Erythroblast (primary cell): ENCODE measurements around the gene NCOA4.

ENCODE experiments used
- DNase-seq, 2 experiments: peaks; one replicate each; lab custom pipeline; 2025; lab: John Stamatoyannopoulos, UW
- GATA1 ChIP-seq: IDR thresholded peaks from 2 replicates; pipeline ENCODE4 v1.6.1; 2011; ENCODE audit warnings: low read depth, mild to moderate bottlenecking, control low read depth, low read length, moderate library complexity
- POLR2A ChIP-seq: IDR thresholded peaks from 2 replicates; pipeline ENCODE4 v1.6.1; 2011; ENCODE audit warnings: mild to moderate bottlenecking, low read length

The NCOA4 gene

DNA sequence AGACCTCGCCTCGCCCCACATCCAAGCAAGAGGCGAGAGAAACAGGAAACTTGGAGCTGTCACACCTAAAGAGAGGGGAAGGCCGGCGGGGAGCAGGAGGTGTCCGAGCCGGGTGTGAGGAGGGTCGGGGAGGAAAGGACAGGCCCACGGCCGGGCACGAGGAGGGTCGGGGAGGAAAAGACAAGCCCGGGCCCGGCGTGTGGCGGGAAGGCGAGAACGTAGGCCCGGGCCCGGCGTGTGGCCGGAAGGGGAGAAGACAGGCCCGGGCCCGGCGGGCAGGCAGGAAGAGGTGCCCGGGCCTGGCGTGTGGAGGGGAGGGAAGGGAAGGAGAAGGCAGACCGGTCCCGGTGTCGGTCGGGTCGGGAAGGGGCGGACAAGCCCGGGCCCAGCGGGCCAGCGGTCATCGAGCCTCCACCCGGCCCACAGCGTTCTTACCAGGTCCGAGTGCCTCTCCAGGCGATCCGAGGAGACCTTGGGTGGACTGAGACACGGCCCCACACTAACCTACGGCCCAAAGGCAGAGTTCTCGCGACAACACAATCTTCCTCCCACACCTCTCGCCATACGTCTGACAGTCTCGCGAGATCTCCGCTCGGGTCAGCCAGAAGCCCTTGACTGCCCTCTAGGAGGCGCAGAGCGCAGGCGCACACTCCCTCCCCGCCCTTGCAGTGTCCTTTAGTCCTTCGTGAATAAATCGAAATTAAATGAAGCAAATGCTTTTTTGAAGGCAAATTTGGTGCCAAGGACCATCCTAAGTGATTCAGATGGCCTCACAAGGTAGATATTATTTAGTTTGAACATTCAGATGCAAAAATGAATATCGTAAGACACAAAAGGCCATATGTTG lies at the start of gene NCOA4:
Gene NCOA4, minus strand, starts transcription at position 533 of the 847 bp plus-strand sequence. CDS start 13,943 bp downstream, outside the sequence.
- no peak for TF ChIP-seq GATA1
- peak; percentile 98 for TF ChIP-seq POLR2A
- peak; percentile 99 for DNase-seq

DNA sequence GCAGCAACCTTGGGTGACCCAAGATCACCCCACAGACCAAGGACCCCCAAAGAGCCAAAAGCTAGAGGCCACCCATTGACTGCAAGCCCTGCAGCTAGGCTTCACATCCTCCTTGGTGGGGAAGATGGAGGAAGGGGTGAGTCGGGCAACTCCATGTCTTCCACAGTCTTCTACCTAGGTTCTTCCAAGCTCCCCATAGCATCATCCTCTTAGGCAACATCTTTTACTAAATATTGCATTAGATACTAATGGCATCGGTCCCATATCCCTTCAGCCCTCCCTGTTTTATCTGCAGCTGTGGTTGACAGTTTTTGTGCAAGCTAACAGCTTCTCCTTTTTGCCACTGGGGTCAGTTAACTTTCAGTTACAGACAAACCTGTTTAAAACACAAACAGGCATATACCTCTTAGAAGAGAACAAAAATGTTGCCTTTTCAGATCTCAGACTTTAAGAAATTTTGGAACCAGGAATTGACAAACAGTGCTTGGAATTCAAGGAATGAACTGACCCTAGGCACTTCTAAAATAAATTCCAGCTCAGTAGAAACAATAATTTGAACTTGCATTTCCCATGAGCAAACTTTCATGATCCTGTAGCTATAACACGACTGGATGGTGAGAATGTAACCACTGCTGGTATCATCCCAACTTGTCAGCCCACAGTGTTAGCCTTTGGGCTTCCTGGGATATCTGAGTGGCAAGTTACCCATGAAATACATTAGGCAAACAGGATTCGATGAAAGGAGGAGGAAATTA lies 49.6 kb upstream of the NCOA4 start:
- DNase-seq = peak; percentile 11 to 37
- TF ChIP-seq GATA1 = no peak
- TF ChIP-seq POLR2A = no peak

DNA sequence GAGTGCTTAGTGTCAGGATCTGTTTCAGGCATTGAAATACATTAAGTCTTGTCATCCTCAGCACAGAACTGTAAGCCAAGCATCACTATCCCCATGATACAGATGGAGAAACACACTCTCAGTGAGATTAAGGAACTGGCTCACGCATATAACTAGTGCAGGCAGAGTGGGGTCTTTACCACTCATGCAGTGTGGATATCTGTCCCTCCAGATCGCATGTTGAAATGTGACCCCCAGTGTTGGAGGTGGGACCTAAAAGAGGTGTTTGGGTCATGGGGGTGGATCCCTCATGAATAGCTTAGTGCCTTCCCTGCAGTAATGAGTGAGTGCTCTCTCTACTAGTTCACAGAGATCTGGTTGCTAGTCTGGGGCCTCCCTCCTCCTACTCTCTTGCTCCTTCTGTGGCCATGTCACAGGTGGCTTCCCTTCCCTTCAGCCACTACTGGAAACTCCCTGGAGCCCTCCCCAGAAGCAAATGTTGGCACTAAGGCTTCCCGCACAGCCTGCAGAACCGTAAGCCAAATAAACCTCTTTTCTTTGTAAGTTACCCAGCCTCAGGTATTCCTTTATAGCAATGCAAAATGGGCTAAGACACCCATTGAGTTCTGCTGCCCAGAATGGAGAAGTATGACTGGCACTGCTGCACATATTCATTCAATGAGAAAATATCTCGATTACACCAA lies 47.4 kb upstream of the NCOA4 start:
- no peak for TF ChIP-seq GATA1
- no peak for TF ChIP-seq POLR2A
- DNase-seq = peak; percentile 10 to 52

DNA sequence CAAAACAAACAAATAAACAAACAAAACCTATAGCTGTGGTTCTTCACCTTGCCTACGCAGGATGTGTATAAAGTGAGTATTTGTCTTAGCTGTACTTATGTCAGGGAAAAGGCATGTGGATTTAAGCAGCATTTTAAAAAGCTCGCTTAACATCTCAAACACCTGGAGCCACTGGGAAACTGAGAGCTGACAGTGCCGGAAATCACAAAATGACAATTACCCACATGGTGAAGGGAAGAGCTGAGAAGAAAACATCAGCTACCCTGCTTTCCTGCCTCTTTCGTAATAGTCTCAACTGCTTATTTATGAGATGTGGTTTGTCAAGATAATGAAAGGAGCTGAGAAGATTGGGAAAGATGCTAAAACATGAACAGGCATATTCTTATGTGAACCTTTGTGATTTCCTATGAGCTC lies 46.7 kb upstream of the NCOA4 start:
- peak in 1 of 2 experiments; percentile 53 for DNase-seq
- TF ChIP-seq POLR2A (no peak), GATA1 (no peak)

DNA sequence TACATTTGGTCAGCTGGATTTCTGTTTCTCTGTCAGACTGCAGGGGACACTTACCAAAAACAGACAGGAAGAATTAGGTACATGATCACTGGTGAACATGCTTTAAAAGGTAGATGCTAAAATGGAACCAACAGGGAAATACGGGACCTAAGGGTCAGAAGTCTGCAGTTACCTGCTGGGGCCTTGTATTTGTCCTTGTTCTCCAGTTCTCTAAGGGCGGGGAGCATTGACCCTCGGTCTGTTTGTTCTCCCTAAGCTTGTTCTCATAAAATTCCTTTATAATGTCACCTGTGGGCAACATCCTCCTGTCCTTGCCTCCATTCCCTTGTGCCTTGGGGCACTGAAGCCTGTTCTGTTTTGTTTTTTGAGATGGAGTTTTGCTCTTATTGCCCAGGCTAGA lies 45.4 kb upstream of the NCOA4 start:
- DNase-seq = no peak
- TF ChIP-seq POLR2A (no peak), GATA1 (no peak)

DNA sequence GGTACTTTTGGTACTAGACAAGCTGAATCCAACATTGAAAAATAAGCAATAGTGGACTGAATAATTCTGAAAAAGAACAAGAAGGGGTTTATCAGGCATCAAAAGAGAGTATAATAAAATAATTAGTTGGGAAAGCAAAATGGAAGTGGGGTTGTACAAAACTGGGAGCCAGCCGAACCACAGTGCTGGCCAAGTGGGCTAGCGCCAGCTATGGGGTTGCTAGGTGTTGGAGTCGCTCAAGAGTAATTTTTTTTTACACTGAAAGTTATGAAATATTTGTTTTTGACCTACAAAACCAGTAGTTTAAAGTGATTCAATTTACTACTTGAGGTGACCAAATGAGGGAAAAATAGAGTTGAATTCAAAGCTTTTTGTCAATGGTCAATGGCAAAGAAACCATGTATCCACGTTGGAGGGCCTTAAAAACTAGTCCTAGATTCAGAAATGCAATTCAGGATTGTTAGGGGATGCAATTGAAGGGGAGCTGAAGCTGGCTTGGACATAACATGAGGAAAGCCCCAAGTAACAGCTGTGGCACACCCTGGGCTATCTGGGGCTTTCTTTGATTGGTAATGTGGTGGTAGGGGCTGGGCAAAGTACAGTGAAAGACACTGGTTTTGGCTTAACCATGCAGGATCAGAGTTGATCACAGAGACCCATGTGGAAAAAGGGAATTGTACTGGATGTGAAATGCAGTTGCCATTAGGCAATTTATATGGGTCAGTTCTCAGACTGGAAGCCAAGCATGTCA lies 43.9 kb upstream of the NCOA4 start:
- no peak for DNase-seq
- TF ChIP-seq POLR2A (no peak), GATA1 (no peak)

DNA sequence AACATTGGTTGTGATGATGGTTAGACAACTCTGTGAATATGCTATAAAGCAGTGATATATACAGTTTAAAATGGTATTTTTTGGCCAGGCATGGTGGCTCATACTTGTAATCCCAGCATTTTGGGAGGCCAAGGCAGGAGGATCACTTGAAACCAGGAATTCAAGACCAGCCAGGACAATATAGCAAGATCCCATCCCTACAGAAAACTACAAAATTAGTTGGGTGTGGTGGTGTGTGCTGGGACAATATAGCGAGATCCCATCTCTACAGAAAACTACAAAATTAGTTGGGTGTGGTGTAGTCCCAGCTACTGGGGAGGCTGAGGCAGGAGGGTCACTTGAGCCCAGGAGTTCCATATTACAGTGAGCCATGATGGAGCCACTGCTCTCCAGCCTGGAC lies 43.1 kb upstream of the NCOA4 start:
- TF ChIP-seq GATA1 (no peak), POLR2A (no peak)

DNA sequence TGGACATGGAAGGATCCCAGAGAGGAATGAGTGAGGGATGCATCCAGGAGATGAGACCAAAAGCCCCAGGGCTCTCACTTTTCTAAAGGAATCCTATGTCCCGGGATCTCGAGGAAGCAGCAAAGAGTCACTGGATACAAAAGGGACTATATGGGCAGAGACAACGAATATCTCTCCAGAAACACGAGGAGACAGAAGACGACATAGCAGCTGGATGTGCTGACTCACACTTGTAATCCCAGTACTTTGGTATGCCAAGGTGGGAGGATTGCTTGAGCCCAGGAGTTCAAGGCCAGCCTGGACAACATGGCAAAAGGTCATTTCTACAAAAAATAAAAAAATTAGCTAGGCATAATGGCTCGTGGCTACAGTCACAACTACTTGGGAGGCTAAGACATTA lies 40.3 kb upstream of the NCOA4 start:
- DNase-seq = no peak
- TF ChIP-seq POLR2A = no peak
- no peak for TF ChIP-seq GATA1

More for the DNA sequence above, 43.1 kb upstream of the NCOA4 start:
- no peak for DNase-seq

DNA sequence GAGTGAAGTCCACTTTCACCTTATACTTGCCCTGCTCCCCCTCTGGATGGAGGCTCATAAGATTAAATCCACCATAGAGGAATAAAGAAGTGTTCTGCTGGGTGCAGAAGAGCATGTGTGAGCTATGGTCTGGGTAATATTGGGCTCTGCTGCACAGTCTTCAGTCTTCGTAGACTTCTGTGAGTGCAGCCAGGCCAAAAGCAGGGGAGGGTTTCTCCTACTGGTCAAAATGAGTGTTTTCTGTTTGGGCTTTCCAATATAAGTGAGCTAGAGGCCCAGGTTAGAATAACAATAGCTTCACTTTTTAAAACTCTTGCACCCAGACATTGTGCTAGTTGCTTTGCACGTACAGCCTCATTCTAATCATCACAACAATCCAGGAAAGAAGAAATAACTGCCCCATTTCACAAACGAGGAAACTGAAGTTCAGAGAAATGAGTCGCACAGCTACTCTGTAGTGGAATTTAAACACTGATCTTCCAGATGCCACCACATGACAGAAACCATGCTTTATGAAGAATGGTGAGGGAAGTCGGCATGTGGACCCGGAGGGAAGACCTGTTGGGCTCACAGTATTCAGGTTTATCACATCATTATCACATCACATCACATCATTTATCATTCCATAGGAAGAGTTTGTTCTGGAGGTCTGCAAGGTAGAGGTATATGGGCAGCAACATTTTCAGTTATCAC lies 39.5 kb upstream of the NCOA4 start:
- TF ChIP-seq GATA1 (no peak), POLR2A (no peak)
- no peak for DNase-seq

DNA sequence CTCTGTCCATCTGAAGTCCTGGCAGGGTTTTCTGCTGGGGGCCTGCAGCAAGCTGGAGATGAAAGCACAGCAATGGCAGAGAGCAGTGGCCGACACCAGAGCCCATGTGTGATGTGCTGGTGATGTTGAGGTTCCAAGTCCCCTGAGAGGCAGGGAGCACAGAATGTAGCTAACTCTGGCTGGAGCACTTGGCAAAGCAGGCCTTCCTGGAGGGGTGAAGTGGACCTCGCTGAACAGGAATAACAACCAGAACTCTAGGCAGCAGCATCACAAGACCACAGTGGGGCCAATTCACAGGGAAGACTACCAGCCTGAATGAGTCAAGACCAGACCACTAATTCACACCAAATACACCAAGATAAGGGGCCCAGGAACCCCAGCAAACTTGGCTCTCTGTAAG lies 38.5 kb upstream of the NCOA4 start:
- no peak for TF ChIP-seq GATA1
- TF ChIP-seq POLR2A = no peak
- no peak for DNase-seq

DNA sequence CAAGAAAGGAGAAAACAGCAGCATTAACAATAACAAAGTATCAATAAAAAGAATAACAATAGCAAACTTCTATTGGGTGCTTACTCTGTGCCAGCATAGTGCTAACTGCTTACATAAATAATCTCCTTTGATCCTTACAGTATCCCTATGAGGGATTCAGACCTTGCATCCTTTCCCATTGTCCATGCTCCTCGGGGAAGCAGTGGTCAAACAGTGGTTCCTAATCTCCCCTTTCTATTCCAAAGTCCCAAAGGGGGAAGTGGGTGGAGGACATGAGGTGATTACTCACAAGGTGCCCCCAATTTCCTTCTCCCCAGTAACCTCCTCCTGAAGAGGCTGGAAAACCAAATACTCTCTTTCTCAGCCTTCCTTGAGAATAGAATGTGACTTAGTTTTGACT lies 37.7 kb upstream of the NCOA4 start:
- DNase-seq = no peak
- TF ChIP-seq GATA1 (no peak), POLR2A (no peak)

DNA sequence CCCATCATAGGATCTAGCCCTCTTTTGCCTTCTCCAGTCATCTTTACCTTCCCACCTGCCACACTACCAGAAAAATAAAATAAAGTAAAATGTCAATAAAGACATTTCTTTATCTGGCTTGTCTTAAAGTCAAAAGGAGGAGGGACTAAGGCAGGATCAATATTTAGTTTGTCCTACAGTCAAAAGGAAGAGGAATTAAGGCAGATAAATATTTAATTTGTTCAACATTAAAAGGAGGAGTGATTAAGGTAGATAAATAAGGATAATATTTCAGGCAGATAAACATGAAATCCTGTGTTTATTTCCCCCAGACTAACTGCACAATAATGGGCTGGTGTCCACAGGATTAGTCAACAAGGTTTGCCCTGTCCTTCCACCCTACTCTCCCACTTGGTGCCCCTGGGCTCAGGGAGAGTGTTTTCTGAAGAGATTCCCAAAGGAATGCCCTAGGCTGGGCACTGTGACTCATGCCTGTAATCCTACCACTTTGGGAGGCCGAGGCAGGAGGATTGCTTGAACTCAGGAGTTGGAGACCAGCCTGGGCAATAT lies 33.9 kb upstream of the NCOA4 start:
- no peak for TF ChIP-seq GATA1
- TF ChIP-seq POLR2A = no peak
- no peak for DNase-seq
